H1 (cell line): ENCODE data around the gene PDE4D. TPM values are rescaled to one million over a fixed set of nuclear protein-coding genes. Genes with fewer than 3 reads are reported as not detected.

Experiments used
- CTCF ChIA-PET: fragments of 300-600 bp; sonication (Branson Sonifier 250); formaldehyde crosslinking; loops from one replicate; lab custom pipeline; 2021; ENCODE audit not compliant: partially characterized antibody; lab: Charles Lee
- POLR2A ChIA-PET: fragments of 300-600 bp; sonication (Branson Sonifier 250); formaldehyde crosslinking; loops from one replicate; lab custom pipeline; 2021; ENCODE audit warnings: inconsistent platforms; ENCODE audit not compliant: partially characterized antibody; lab: Charles Lee
- DNase-seq, 2 experiments: peaks; one replicate each; pipeline versions ENCODE4 v3.0.0 to v3.0.0-alpha.2; 2010 to 2022; ENCODE audit warnings: low spot score in 2 of 2, low read depth in 1 of 2, mixed read lengths in 1 of 2
- FAIRE-seq: peaks from 2 replicates; lab custom pipeline; 2011; peaks lifted over from hg19 to GRCh38; lab: Jason Lieb, UNC
- H2AFZ ChIP-seq: 2 replicates; pipeline ENCODE4 v1.8.1; 2012; ENCODE audit warnings: low read length, inconsistent platforms
- H2AK5ac ChIP-seq: 2 replicates; pipeline ENCODE4 v1.6.1; 2013; ENCODE audit warnings: low read depth, low read length
- H2BK120ac ChIP-seq: replicated peaks from 2 replicates; pipeline ENCODE3; 2013; ENCODE audit warnings: low read depth, low read length, inconsistent platforms
- H2BK12ac ChIP-seq: 2 replicates; pipeline ENCODE4 v1.6.1; 2013; ENCODE audit warnings: low read depth, low read length
- H2BK15ac ChIP-seq: 2 replicates; pipeline ENCODE4 v1.6.1; 2013; ENCODE audit warnings: low read length
- H2BK20ac ChIP-seq: 2 replicates; pipeline ENCODE4 v1.6.1; 2013; ENCODE audit warnings: low read length
- H2BK5ac ChIP-seq: 2 replicates; pipeline ENCODE4 v1.6.1; 2013; ENCODE audit warnings: low read depth, low read length
- H3K14ac ChIP-seq: 2 replicates; pipeline ENCODE4 v1.6.1; 2013; ENCODE audit warnings: inconsistent platforms; ENCODE audit not compliant: insufficient read length
- H3K18ac ChIP-seq: 2 replicates; pipeline ENCODE4 v1.6.1; 2013; ENCODE audit warnings: low read length; ENCODE audit errors: extremely low read depth
- H3K23ac ChIP-seq: 2 replicates; pipeline ENCODE4 v1.6.1; 2013; ENCODE audit warnings: inconsistent platforms; ENCODE audit not compliant: insufficient read length
- H3K23me2 ChIP-seq: 2 replicates; pipeline ENCODE4 v1.6.1; 2013; ENCODE audit warnings: low read depth, low read length
- H3K27ac ChIP-seq: 2 replicates; pipeline ENCODE4 v1.6.1; 2011; ENCODE audit warnings: low read depth, low read length, inconsistent platforms
- H3K27me3 ChIP-seq, 4 experiments: replicated peaks in 1 of 4; 1 replicate in 1 of 4; 2 replicates in 3 of 4; pipeline versions ENCODE4 v1.6.1 to v1.8.1; 2011 to 2013; ENCODE audit warnings: low read length in 3 of 4, mild to moderate bottlenecking in 3 of 4, inconsistent platforms in 2 of 4, mixed read lengths in 2 of 4, moderate library complexity in 1 of 4; ENCODE audit not compliant: control insufficient read depth in 3 of 4, insufficient read depth in 3 of 4; ENCODE audit errors: extremely low read depth in 1 of 4
- H3K36me3 ChIP-seq, 4 experiments: 2 replicates each; pipeline versions ENCODE4 v1.6.1 to v1.8.1; 2011 to 2013; ENCODE audit warnings: mild to moderate bottlenecking in 4 of 4, low read length in 3 of 4, moderate library complexity in 2 of 4, control low read depth in 1 of 4, inconsistent platforms in 1 of 4; ENCODE audit not compliant: insufficient read depth in 4 of 4, control insufficient read depth in 2 of 4
- H3K4ac ChIP-seq: replicated peaks from 2 replicates; pipeline ENCODE3; 2013; ENCODE audit warnings: low read length, low read depth, mixed read lengths, inconsistent platforms; ENCODE audit not compliant: insufficient read length
- H3K4me1 ChIP-seq, 4 experiments: replicated peaks in 1 of 4; 1 replicate in 1 of 4; 2 replicates in 3 of 4; pipeline versions ENCODE4 v1.6.1 to v1.8.1; 2011 to 2013; ENCODE audit warnings: low read length in 3 of 4, inconsistent platforms in 2 of 4, mixed read lengths in 1 of 4; ENCODE audit not compliant: insufficient read depth in 4 of 4, control insufficient read depth in 3 of 4
- H3K4me2 ChIP-seq, 2 experiments: 2 replicates each; pipeline versions ENCODE4 v1.6.1 to v1.8.1; 2011 to 2013; ENCODE audit warnings: low read depth in 2 of 2, low read length in 2 of 2, control low read depth in 1 of 2, inconsistent platforms in 1 of 2, mild to moderate bottlenecking in 1 of 2; ENCODE audit not compliant: insufficient read depth in 1 of 2
- H3K4me3 ChIP-seq, 4 experiments: fragments of 200-600, 300-600 bp in 1 of 4; sonication (generic), shearing (Covaris generic), sonication (Bioruptor Twin) in 1 of 4; 2 replicates each; pipeline versions ENCODE4 v1.5.1 to v1.8.1; 2011 to 2016; ENCODE audit warnings: low read length in 4 of 4, low read depth in 3 of 4, control low read depth in 2 of 4, inconsistent platforms in 2 of 4, mild to moderate bottlenecking in 2 of 4, mixed read lengths in 1 of 4, moderate library complexity in 1 of 4; ENCODE audit not compliant: insufficient read depth in 2 of 4; ENCODE audit errors: extremely low read depth in 1 of 4
- H3K56ac ChIP-seq: replicated peaks from 2 replicates; pipeline ENCODE3; 2013; ENCODE audit warnings: low read depth, mild to moderate bottlenecking, mixed read lengths, low read length, inconsistent platforms; ENCODE audit not compliant: insufficient read length
- H3K79me1 ChIP-seq: 2 replicates; pipeline ENCODE4 v1.6.1; 2013; ENCODE audit warnings: low read depth, low read length, control low read depth
- H3K79me2 ChIP-seq, 2 experiments: 2 replicates each; pipeline versions ENCODE4 v1.6.1 to v1.8.1; 2012 to 2013; ENCODE audit warnings: low read length in 2 of 2, mild to moderate bottlenecking in 2 of 2, inconsistent platforms in 1 of 2; ENCODE audit not compliant: insufficient read depth in 2 of 2, control insufficient read depth in 1 of 2
- H3K9ac ChIP-seq, 4 experiments: replicated peaks in 1 of 4; 1 replicate in 1 of 4; 2 replicates in 3 of 4; pipeline versions ENCODE4 v1.6.1 to v1.8.1; 2011 to 2013; ENCODE audit warnings: low read depth in 3 of 4, low read length in 3 of 4, control low read depth in 2 of 4, mild to moderate bottlenecking in 2 of 4, moderate library complexity in 2 of 4, inconsistent platforms in 1 of 4; ENCODE audit errors: extremely low read depth in 1 of 4
- H3K9me3 ChIP-seq, 2 experiments: 2 replicates each; pipeline versions ENCODE4 v1.6.1 to v1.8.1; 2012 to 2013; ENCODE audit warnings: mild to moderate bottlenecking in 2 of 2, moderate library complexity in 2 of 2, control low read depth in 1 of 2, inconsistent platforms in 1 of 2, low read depth in 1 of 2, low read length in 1 of 2, mixed read lengths in 1 of 2; ENCODE audit not compliant: insufficient read depth in 2 of 2
- H4K20me1 ChIP-seq, 2 experiments: replicated peaks in 1 of 2; 2 replicates each; pipeline versions ENCODE3 to v1.8.1; 2011 to 2013; ENCODE audit warnings: inconsistent platforms in 2 of 2, low read length in 2 of 2, mild to moderate bottlenecking in 1 of 2; ENCODE audit not compliant: insufficient read depth in 2 of 2, control insufficient read depth in 1 of 2
- H4K5ac ChIP-seq: 2 replicates; pipeline ENCODE4 v1.6.1; 2013; ENCODE audit warnings: low read length, low read depth, mixed read lengths, inconsistent platforms; ENCODE audit not compliant: insufficient read length
- H4K8ac ChIP-seq: 2 replicates; pipeline ENCODE4 v1.8.0; 2013; ENCODE audit warnings: mild to moderate bottlenecking, moderate library complexity, low read length, inconsistent platforms; ENCODE audit not compliant: insufficient read depth; ENCODE audit errors: extremely low read depth
- H4K91ac ChIP-seq: replicated peaks from 2 replicates; pipeline ENCODE3; 2013; ENCODE audit warnings: low read length, mixed read lengths, inconsistent platforms; ENCODE audit not compliant: insufficient read length
- SIRT6 ChIP-seq: IDR thresholded peaks from one replicate; pipeline ENCODE4 v1.7.1; 2012; ENCODE audit warnings: low read length, inconsistent platforms
- TEAD4 ChIP-seq: IDR thresholded peaks from 2 replicates; pipeline ENCODE4 v1.6.1; 2012; ENCODE audit warnings: low read depth, low read length, inconsistent platforms, mixed read lengths
- WGBS, 2 experiments: shearing (Covaris generic) in 1 of 2; methylation state at CpG; one replicate each; pipeline versions ENCODE4 v1.1.6 to v1.1.7; 2013 to 2015; ENCODE audit warnings: low lambda C conversion rate in 2 of 2, mixed read lengths in 2 of 2, inconsistent platforms in 1 of 2, low coverage in 1 of 2, missing lambda C conversion rate in 1 of 2; ENCODE audit not compliant: insufficient replicate concordance in 2 of 2, insufficient coverage in 1 of 2, insufficient read length in 1 of 2; ENCODE audit errors: extremely low coverage in 1 of 2, missing lambda C conversion rate in 1 of 2; 5-methylcytosine and 5-hydroxymethylcytosine counted together
- polyA plus RNA-seq, 7 experiments: library from polyadenylated mRNA; depleted of rRNA in 3 of 7; stranded (reverse) in 5 of 7; unstranded in 2 of 7; fragments of >200 nt in 5 of 7; fragments of 200-250 nt in 2 of 7; gene quantifications; 1 replicate in 5 of 7; 2 replicates in 1 of 7; 4 replicates in 1 of 7; pipeline versions ENCODE4 v1.2.1 to v1.2.3, GENCODE V29; 2011 to 2013; ENCODE audit warnings: missing spikeins in 2 of 7, mixed read lengths in 2 of 7
- total RNA-seq: library from RNA; stranded (reverse); fragmentation: NEBNext Ultra II Directional; extraction: Animal tissue kit (Norgen Biotek cat#: 25700); gene quantifications from 2 replicates; pipeline ENCODE4 v1.2.1, GENCODE V29; 2021

Gene PDE4D
- total and polyA plus RNA-seq, 2 of the 8 experiments (the other 6 are each of a cell fraction or from before 2014, with no cell fraction given) = 2.3 to 3.7 TPM

DNA sequence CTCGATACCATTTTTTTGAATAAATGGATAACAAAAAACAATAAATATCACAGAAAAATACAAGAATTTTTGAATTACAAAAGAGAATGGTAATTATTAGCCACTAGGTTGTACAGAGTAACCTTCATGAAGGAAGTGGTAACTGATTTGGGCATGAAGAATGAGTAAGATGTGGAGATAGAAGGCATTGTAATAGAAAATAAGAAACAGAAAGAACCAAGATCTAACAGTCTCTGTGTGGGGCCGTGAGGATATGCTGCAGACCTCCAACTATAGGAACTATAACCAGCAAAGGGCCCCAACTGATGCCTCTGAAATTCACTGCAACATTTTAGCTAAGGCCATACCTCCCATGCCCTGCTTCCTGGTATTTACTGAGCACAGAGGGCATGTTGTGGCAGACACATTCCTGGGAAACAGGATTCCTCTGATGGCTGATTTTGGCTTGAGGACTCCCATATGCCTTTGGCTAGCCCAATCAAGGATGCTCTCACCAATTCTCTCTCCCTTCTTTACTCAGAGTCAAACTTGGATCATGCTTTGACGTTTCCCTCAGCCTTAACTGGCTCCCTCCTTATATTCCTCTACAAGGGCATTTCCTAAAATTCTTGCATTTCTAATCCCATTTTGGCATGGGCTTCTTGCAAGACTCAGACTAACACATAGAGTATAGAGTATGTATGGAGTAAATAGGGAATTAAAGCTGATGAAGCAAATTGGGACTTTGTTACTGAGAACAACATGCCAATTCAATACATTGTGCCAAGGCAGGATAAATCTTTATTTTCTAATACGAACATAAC, 208.9 kb downstream of the PDE4D start:
- Histone ChIP-seq H2BK5ac (peak overlapping the region; percentile 24; the same call in 1 of the 2 replicates), H2BK20ac (no peak overlapping the region), H4K5ac (no peak overlapping the region), H3K9me3 (no peaks in the 10 kb centered on the region), H2AFZ (0 out of 2 replicates have a peak overlapping the region, but pooled peaks have one; percentile 42), H3K4me2 (no peak overlapping the region), H3K79me1 (no peaks in the 10 kb centered on the region), H3K4me3 (no peak overlapping the region), H3K79me2 (no peaks in the 10 kb centered on the region), H2AK5ac (no peak overlapping the region), H2BK12ac (no peak overlapping the region), H3K18ac (no peak overlapping the region; the same call in 1 of the 2 replicates), H3K56ac (no peak overlapping the region), H3K14ac (no peak overlapping the region), H4K91ac (no peak overlapping the region), H3K23me2 (no peaks in the 10 kb centered on the region), H2BK120ac (no peak overlapping the region), H3K9ac (no peak overlapping the region), H3K4ac (no peak overlapping the region), H3K27ac (no peak overlapping the region), H3K36me3 (no peaks in the 10 kb centered on the region), H4K20me1 (no peaks in the 10 kb centered on the region), H2BK15ac (0 out of 2 replicates have a peak overlapping the region, but pooled peaks have one; percentile 3), H3K4me1 (peaks cover 0 to 3% (median 0%) of the 10 kb centered on the region in 4 experiments; a peak in 1 of 7 replicates), H4K8ac (no peak overlapping the region), H3K23ac (no peak overlapping the region), H3K27me3 (no peaks in the 10 kb centered on the region)
- TF ChIP-seq SIRT6 = no peak
- 0 out of 2 replicates have a peak, but pooled peaks have one; percentile 34 for TF ChIP-seq TEAD4
- POLR2A ChIA-PET = no interaction called here
- CTCF ChIA-PET = interaction anchor here (0.6 to 2.1 kb wide), 3 partner anchors 12 to 178 kb away, joined by 3 to 12 read pairs (median 4); no protein-coding TSS in a partner anchor
- WGBS, 2 experiments = 83% methylated on average over 4 of the region's 4 CpGs; no CpG with 5 or more reads in 1 of the 2 experiments
- DNase-seq = no peak
- no peak for FAIRE-seq
